OCI-LY1 (cell line): ENCODE measurements around the gene KCNK17.
"Not testable (repeated sequence)": the region's sequence is repeated elsewhere in the genome, so short reads cannot be mapped to it uniquely, and the experiment has no call there.

Source experiments
- H2AFZ ChIP-seq: fragments of 200-600 bp; sonication (generic), shearing (Covaris generic); 2 replicates; pipeline ENCODE4 v1.6.0; 2014; ENCODE audit warnings: antibody characterized with exemption, mild to moderate bottlenecking, low read length
- H3F3A ChIP-seq: fragments of 200-600 bp; sonication (generic), shearing (Covaris generic); 2 replicates; pipeline ENCODE4 v1.6.0; 2014; ENCODE audit warnings: mild to moderate bottlenecking, antibody characterized with exemption, low read length, moderate library complexity; ENCODE audit not compliant: insufficient read depth
- H3K27ac ChIP-seq: fragments of 200-600 bp; sonication (generic); 2 replicates; pipeline ENCODE4 v1.5.1; 2014; ENCODE audit warnings: low read length, mixed run types, mild to moderate bottlenecking, low read depth; ENCODE audit not compliant: poor library complexity, severe bottlenecking
- H3K27me3 ChIP-seq: fragments of 200-600 bp; sonication (generic); 2 replicates; pipeline ENCODE4 v1.6.0; 2014; ENCODE audit warnings: antibody characterized with exemption, mild to moderate bottlenecking, low read length, moderate library complexity; ENCODE audit not compliant: insufficient read depth
- H3K36me3 ChIP-seq: fragments of 200-600 bp; sonication (generic); 2 replicates; pipeline ENCODE4 v1.6.1; 2014; ENCODE audit warnings: mild to moderate bottlenecking, antibody characterized with exemption, low read length, moderate library complexity, mixed read lengths; ENCODE audit not compliant: insufficient read depth
- H3K4me1 ChIP-seq: fragments of 200-600 bp; sonication (generic); 2 replicates; pipeline ENCODE4 v1.5.1; 2014; ENCODE audit warnings: mild to moderate bottlenecking, low read length, moderate library complexity; ENCODE audit not compliant: insufficient read depth, severe bottlenecking
- H3K4me2 ChIP-seq: fragments of 200-600 bp; sonication (generic), shearing (Covaris generic); 2 replicates; pipeline ENCODE4 v1.6.1; 2014; ENCODE audit warnings: low read length
- H3K4me3 ChIP-seq: fragments of 200-600 bp; sonication (generic); 2 replicates; pipeline ENCODE4 v1.5.1; 2014; ENCODE audit warnings: low read length, low read depth, mild to moderate bottlenecking, mixed read lengths; ENCODE audit not compliant: poor library complexity, severe bottlenecking
- H3K79me2 ChIP-seq: fragments of 200-600 bp; shearing (Covaris generic); 2 replicates; pipeline ENCODE4 v1.6.1; 2016; ENCODE audit warnings: mixed run types, low read length, mixed read lengths; ENCODE audit not compliant: insufficient read depth
- H3K9ac ChIP-seq: fragments of 200-600 bp; sonication (generic), shearing (Covaris generic); 2 replicates; pipeline ENCODE4 v1.6.1; 2014; ENCODE audit warnings: mild to moderate bottlenecking, low read length, mixed read lengths
- H3K9me2 ChIP-seq: fragments of 200-600 bp; sonication (generic), shearing (Covaris generic); 2 replicates; pipeline ENCODE4 v1.6.1; 2014; ENCODE audit warnings: low read depth, mild to moderate bottlenecking, low read length, mixed read lengths
- H3K9me3 ChIP-seq: fragments of 200-600 bp; shearing (Covaris generic); 2 replicates; pipeline ENCODE4 v1.6.1; 2014; ENCODE audit warnings: low read length, mixed read lengths
- H4K20me1 ChIP-seq: fragments of 200-600 bp; sonication (generic), shearing (Covaris generic); 2 replicates; pipeline ENCODE4 v1.6.0; 2016; ENCODE audit warnings: mild to moderate bottlenecking, low read length; ENCODE audit not compliant: insufficient read depth
- CTCF ChIP-seq: fragments of 200-600 bp; sonication (generic), shearing (Covaris generic); IDR thresholded peaks from 2 replicates; pipeline ENCODE4 v1.5.1; 2017; ENCODE audit warnings: mild to moderate bottlenecking, antibody characterized with exemption, low read length, moderate library complexity, mixed read lengths
- EZH2 ChIP-seq: fragments of 200-600 bp; sonication (generic), shearing (Covaris generic); IDR thresholded peaks from 2 replicates; pipeline ENCODE4 v1.8.0; 2017; ENCODE audit warnings: borderline replicate concordance, mixed run types, mild to moderate bottlenecking, antibody characterized with exemption, low read length, moderate library complexity, mixed read lengths

Gene KCNK17

GRCh38 chr6:39289490-39289889 is 24.7 kb downstream of the KCNK17 start:
- H3K9ac ChIP-seq = no peak overlapping the region
- no peaks in the 10 kb centered on the region for H3K27me3 ChIP-seq
- no peak for TF ChIP-seq CTCF
- TF ChIP-seq EZH2 = no peak
- no peaks in the 10 kb centered on the region for H3K9me2 ChIP-seq
- no peaks in the 10 kb centered on the region for H4K20me1 ChIP-seq
- no peaks in the 10 kb centered on the region for H3K9me3 ChIP-seq
- no peaks in the 10 kb centered on the region for H3F3A ChIP-seq
- H3K4me2 ChIP-seq = no peak overlapping the region
- no peak overlapping the region for H3K27ac ChIP-seq
- no peak overlapping the region for H3K4me3 ChIP-seq
- H3K36me3 ChIP-seq = no peaks in the 10 kb centered on the region
- H3K79me2 ChIP-seq = no peaks in the 10 kb centered on the region
- H3K4me1 ChIP-seq = no peaks in the 10 kb centered on the region
- no peak overlapping the region for H2AFZ ChIP-seq

GRCh38 chr6:39287601-39288000 is 26.6 kb downstream of the KCNK17 start:
- H3K9me3 ChIP-seq = no peaks in the 10 kb centered on the region
- H3F3A ChIP-seq = no peaks in the 10 kb centered on the region
- no peaks in the 10 kb centered on the region for H4K20me1 ChIP-seq
- H2AFZ ChIP-seq = no peak overlapping the region
- H3K9me2 ChIP-seq = no peaks in the 10 kb centered on the region
- no peak for TF ChIP-seq EZH2
- TF ChIP-seq CTCF = no peak
- H3K4me2 ChIP-seq = no peak overlapping the region
- H3K4me1 ChIP-seq = no peaks in the 10 kb centered on the region
- H3K9ac ChIP-seq = no peak overlapping the region
- no peaks in the 10 kb centered on the region for H3K27me3 ChIP-seq
- H3K36me3 ChIP-seq = no peaks in the 10 kb centered on the region
- H3K4me3 ChIP-seq = no peak overlapping the region
- H3K79me2 ChIP-seq = no peaks in the 10 kb centered on the region
- H3K27ac ChIP-seq = no peak overlapping the region

GRCh38 chr6:39286596-39286995 is 27.6 kb downstream of the KCNK17 start:
- not testable (repeated sequence) for H3K9me3 ChIP-seq, H3K4me2 ChIP-seq, H3F3A ChIP-seq, H3K4me1 ChIP-seq, H3K4me3 ChIP-seq, H3K79me2 ChIP-seq, H3K36me3 ChIP-seq, H4K20me1 ChIP-seq, H3K9ac ChIP-seq, H3K9me2 ChIP-seq, H2AFZ ChIP-seq, H3K27me3 ChIP-seq, H3K27ac ChIP-seq

- no peaks in the 10 kb centered on the region for H3K4me1 ChIP-seq
- H3K9ac ChIP-seq = no peak overlapping the region
- no peaks in the 10 kb centered on the region for H3F3A ChIP-seq
- no peak overlapping the region for H3K4me3 ChIP-seq
- no peak overlapping the region for H2AFZ ChIP-seq
- H3K4me2 ChIP-seq = no peak overlapping the region
- no peaks in the 10 kb centered on the region for H3K27me3 ChIP-seq
- H3K79me2 ChIP-seq = no peaks in the 10 kb centered on the region
- no peaks in the 10 kb centered on the region for H3K9me2 ChIP-seq
- no peak overlapping the region for H3K27ac ChIP-seq
- no peaks in the 10 kb centered on the region for H3K36me3 ChIP-seq
- no peak for TF ChIP-seq EZH2
- no peak for TF ChIP-seq CTCF
- no peaks in the 10 kb centered on the region for H4K20me1 ChIP-seq
- H3K9me3 ChIP-seq = no peaks in the 10 kb centered on the region
Measured at GRCh38 chr6:39282774-39283173, 31.4 kb downstream of the KCNK17 start.
